Measurements from ENCODE around the gene AMOTL1.

DNA sequence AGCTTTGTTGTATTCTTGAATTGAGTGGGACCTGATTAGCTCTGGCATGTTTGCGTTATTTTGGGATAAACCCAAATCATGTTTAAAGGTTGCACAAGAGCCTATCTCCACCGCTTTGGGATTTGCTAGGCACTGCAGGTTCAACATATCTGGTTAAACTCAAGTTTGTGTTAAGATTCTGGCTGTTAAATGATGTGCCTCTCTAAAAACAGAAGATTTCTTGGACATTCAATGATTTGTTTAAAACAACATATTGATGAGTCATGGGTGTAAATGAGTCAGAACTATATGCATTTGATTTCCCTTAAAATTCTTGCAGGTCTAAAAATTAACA is 67.4 kb downstream of the AMOTL1 start:
- TF ChIP-seq CTCF (IDR thresholded peaks at IDR 0.05; ENCODE audit: borderline replicate concordance, extremely low read depth, low read length, poor library complexity, severe bottlenecking) = no peak
- TF ChIP-seq EZH2 (IDR thresholded peaks at IDR 0.05; ENCODE audit: borderline replicate concordance, low read depth, low read length, severe bottlenecking) = no peak
